Heart left ventricle (tissue), 16 donors: ENCODE measurements around the gene PLN. TPM values are rescaled to one million over a fixed set of nuclear protein-coding genes. Genes with fewer than 3 reads are reported as not detected.

Source experiments
- ATAC-seq, 4 donors: fragments of 200-7000 bp; cut with Tn5 transposase; one replicate each; pipeline ENCODE4 v1.9.1; 2020 to 2022; ENCODE audit warnings: moderate library complexity in 4 of 4, mild to moderate bottlenecking in 3 of 4, moderate number of reproducible peaks in 1 of 4
- DNase-seq, 5 donors: peaks; one replicate each; pipeline ENCODE4 v3.0.0-alpha.2; 2020
- H3K27ac ChIP-seq, 12 donors: fragments of 200-600 bp; sonication (generic) in 4 of 12; one replicate each; pipeline versions ENCODE4 v1.5.0 to v1.8.0; 2016 to 2022; ENCODE audit warnings: mild to moderate bottlenecking in 2 of 12
- H3K27me3 ChIP-seq, 9 donors: fragments of 200-600 bp; sonication (generic) in 2 of 9; one replicate each; pipeline versions ENCODE4 v1.5.1 to v1.8.0; 2016 to 2022; ENCODE audit warnings: mild to moderate bottlenecking in 3 of 9
- H3K36me3 ChIP-seq, 9 donors: fragments of 200-600 bp; sonication (generic) in 2 of 9; one replicate each; pipeline versions ENCODE4 v1.5.0 to v1.8.0; 2018 to 2022; ENCODE audit warnings: mild to moderate bottlenecking in 2 of 9
- H3K4me1 ChIP-seq, 12 donors: fragments of 200-600 bp; sonication (generic) in 4 of 12; one replicate each; pipeline versions ENCODE4 v1.5.0 to v1.8.0; 2016 to 2022; ENCODE audit warnings: mild to moderate bottlenecking in 3 of 12
- H3K4me3 ChIP-seq, 12 donors: fragments of 200-600 bp; sonication (generic) in 4 of 12; one replicate each; pipeline versions ENCODE4 v1.5.0 to v1.8.0; 2017 to 2022; ENCODE audit warnings: mild to moderate bottlenecking in 9 of 12, moderate library complexity in 4 of 12
- H3K9me3 ChIP-seq, 12 donors: fragments of 200-600 bp; sonication (generic) in 4 of 12; one replicate each; pipeline versions ENCODE4 v1.5.0 to v1.8.0; 2016 to 2022; ENCODE audit warnings: mild to moderate bottlenecking in 1 of 12
- CTCF ChIP-seq, 12 donors: fragments of 200-600 bp; sonication (generic) in 4 of 12; IDR thresholded peaks; one replicate each; pipeline versions ENCODE4 v1.5.0 to v1.8.0; 2018 to 2022; ENCODE audit warnings: antibody characterized with exemption in 12 of 12, mild to moderate bottlenecking in 5 of 12
- POLR2A ChIP-seq, 2 donors: fragments of 450-650 bp; IDR thresholded peaks; one replicate each; pipeline ENCODE4 v1.6.1; 2017; ENCODE audit warnings: antibody characterized with exemption in 2 of 2, mild to moderate bottlenecking in 2 of 2, moderate library complexity in 2 of 2
- WGBS, 4 donors: extraction: QIAGEN DNeasy Blood & Tissue Kit in 2 of 4; methylation state at CpG; one replicate each; pipeline versions ENCODE4 v1.1.5 to v1.1.7; 2013 to 2018; 5-methylcytosine and 5-hydroxymethylcytosine counted together
- intact Hi-C, 10 donors: fragments of 100-400 bp; cut with DNase I; formaldehyde crosslinking; loops; one replicate each; pipeline versions ENCODE4 v1.11.1 to v1.14.2; 2022
- polyA plus RNA-seq, 2 donors: library from polyadenylated mRNA; stranded (reverse); fragments of 200-250 nt; gene quantifications; one replicate each; pipeline ENCODE4 v1.2.3, GENCODE V29; 2013
- total RNA-seq, 9 donors: library from RNA; depleted of rRNA in 2 of 9; stranded (reverse); fragments of >200 nt in 2 of 9; fragmentation: NEBNext Ultra II Directional in 3 of 9; extraction: Animal tissue kit (Norgen Biotek cat#: 25700) in 3 of 9; gene quantifications; one replicate each; pipeline versions ENCODE4 v1.1.0 to v1.2.4, GENCODE V29; 2016 to 2023
- donor health status: ischemic (EF 13 %, LVEDD 7.1; RV severe dilation, severe dysfunction).
- donor health status: healthy with polysubstance abuse.
- donor health status: DM: no; HTN: yes; CAD: no.
- donor health status: DM: no; HTN: no; CAD: no.
- donor health status: ischemic (EF 25% LVEDD 6.9; RV normal size, moderate dysfunction).
- donor health status: ischemic (EF 25% LVEDD 5.7; RV mildly dilated, moderate dysfunction).
- donor health status: healthy.
- donor health status: DM: yes; HTN: yes; CAD: no.
- donor health status: ischemic (EF 35%, LVEDD 5.7; RV mildly dilated, moderate dysfunction).
- donor health status: nonischemic (EF 11% LVEDD 7.7; RV severe dilation, severe dysfunction).
- donor health status: DM: yes; HTN: yes; CAD: no.
- donor health status: PGD.
- donor health status: ischemic (EF 29% LVEDD 5.4; RV normal size, mild dysfunction).
- donor health status: nonischemic (EF 23%, LVEDD 6.1; RV moderate dilation, normal function).

PLN gene
- total and polyA plus RNA-seq, 11 donors = 974 to 3,015 (median 1,768) TPM

- H3K27me3 ChIP-seq = no peaks in the 10 kb centered on the region
- no peak overlapping the region for H3K4me3 ChIP-seq
- H3K9me3 ChIP-seq = peaks cover 0 to 67% (median 37%) of the 10 kb centered on the region in 12 donors
- DNase-seq = no peak
- peaks cover 0 to 21% (median 0%) of the 10 kb centered on the region in 9 donors for H3K36me3 ChIP-seq
- TF ChIP-seq POLR2A (IDR thresholded peaks at IDR 0.05) (no peak), CTCF (IDR thresholded peaks at IDR 0.05) (no peak)
- no peak for ATAC-seq
- intact Hi-C loops = loop anchor here in 1 of 10 donors (10.0 kb wide), 1 partner anchor 609 kb away; no protein-coding TSS in a partner anchor
- peaks cover 0 to 5% (median 0%) of the 10 kb centered on the region in 12 donors for H3K4me1 ChIP-seq
- H3K27ac ChIP-seq = no peak overlapping the region
- WGBS, 4 donors = 95 to 98% (median 97%) methylated on average over 13 of the region's 13 CpGs
Observed at GRCh38 chr6:118574051-118574865, 26.2 kb downstream of the PLN start.

GRCh38 chr6:118577972-118578371 lies 29.9 kb downstream of the PLN start:
- H3K4me3 ChIP-seq = no peak overlapping the region
- peaks cover 0 to 69% (median 40%) of the 10 kb centered on the region in 12 donors for H3K9me3 ChIP-seq
- H3K27ac ChIP-seq = no peak overlapping the region
- TF ChIP-seq POLR2A (IDR thresholded peaks at IDR 0.05) (no peak), CTCF (IDR thresholded peaks at IDR 0.05) (no peak)
- peaks cover 0 to 21% (median 0%) of the 10 kb centered on the region in 9 donors for H3K36me3 ChIP-seq
- DNase-seq (no peak), ATAC-seq (no peak)
- H3K27me3 ChIP-seq = no peaks in the 10 kb centered on the region
- intact Hi-C loops = loop anchor here in 1 of 10 donors (10.0 kb wide), 1 partner anchor 613 kb away; no protein-coding TSS in a partner anchor
- peaks cover 0 to 20% (median 4%) of the 10 kb centered on the region in 12 donors for H3K4me1 ChIP-seq
- 71 to 84% (median 73%) methylated on average over 4 of the region's 4 CpGs for WGBS, 4 donors

GRCh38 chr6:118578617-118579016 lies 30.5 kb downstream of the PLN start:
- intact Hi-C loops = loop anchor here in 1 of 10 donors (10.0 kb wide), 1 partner anchor 614 kb away; no protein-coding TSS in a partner anchor
- no peak overlapping the region for H3K27ac ChIP-seq
- peaks cover 0 to 62% (median 40%) of the 10 kb centered on the region in 12 donors for H3K9me3 ChIP-seq
- DNase-seq (no peak), ATAC-seq (no peak)
- peaks cover 0 to 20% (median 4%) of the 10 kb centered on the region in 12 donors for H3K4me1 ChIP-seq
- peaks cover 0 to 21% (median 0%) of the 10 kb centered on the region in 9 donors for H3K36me3 ChIP-seq
- no peak overlapping the region for H3K4me3 ChIP-seq
- no peak for TF ChIP-seq CTCF (IDR thresholded peaks at IDR 0.05)
- TF ChIP-seq POLR2A (IDR thresholded peaks at IDR 0.05) = no peak
- WGBS, 4 donors = 98 to 99% (median 98%) methylated on average over 12 of the region's 12 CpGs
- no peaks in the 10 kb centered on the region for H3K27me3 ChIP-seq

- Histone ChIP-seq H3K27ac (no peak overlapping the region), H3K4me3 (no peak overlapping the region), H3K9me3 (peaks cover 0 to 51% (median 30%) of the 10 kb centered on the region in 12 donors), H3K27me3 (no peaks in the 10 kb centered on the region), H3K4me1 (peaks cover 0 to 20% (median 4%) of the 10 kb centered on the region in 12 donors), H3K36me3 (peaks cover 0 to 12% (median 0%) of the 10 kb centered on the region in 9 donors)
- DNase-seq (no peak), ATAC-seq (no peak)
- WGBS, 4 donors = 86 to 100% (median 97%) methylated on average over 2 of the region's 2 CpGs
- intact Hi-C loops = loop anchor here in 9 of 10 donors (2.0 to 10.0 kb wide), 8 partner anchors 38 to 615 kb away; no protein-coding TSS in a partner anchor
- TF ChIP-seq POLR2A (IDR thresholded peaks at IDR 0.05) (no peak), CTCF (IDR thresholded peaks at IDR 0.05) (no peak)
Observed at GRCh38 chr6:118579786-118580185, 31.7 kb downstream of the PLN start.
